ENCODE data around the gene PRKCE.

Gene PRKCE

DNA sequence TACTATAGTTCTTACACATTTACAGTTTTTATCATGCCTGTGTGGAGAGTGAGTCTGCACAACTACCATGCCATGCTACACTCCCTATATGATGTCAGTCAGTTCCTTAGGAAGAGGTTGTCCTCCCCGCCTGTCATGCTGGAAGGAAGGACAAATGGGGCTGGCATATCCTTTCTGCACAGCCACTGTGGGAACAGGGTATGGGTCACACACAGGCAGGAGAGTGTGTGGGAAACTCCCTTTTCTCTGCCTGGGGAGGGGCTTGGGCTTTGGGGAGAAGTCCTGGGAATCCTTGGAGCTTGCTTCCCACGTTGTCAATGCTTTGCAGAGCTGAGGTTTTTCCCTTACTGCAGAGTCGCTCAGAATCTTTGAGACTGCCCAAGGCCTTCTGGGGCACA, 232.1 kb downstream of the PRKCE start:
- no peak overlapping the region for H3K4me3 ChIP-seq (ENCODE audit: low read depth, low read length)
- TF ChIP-seq, protein P1, sequence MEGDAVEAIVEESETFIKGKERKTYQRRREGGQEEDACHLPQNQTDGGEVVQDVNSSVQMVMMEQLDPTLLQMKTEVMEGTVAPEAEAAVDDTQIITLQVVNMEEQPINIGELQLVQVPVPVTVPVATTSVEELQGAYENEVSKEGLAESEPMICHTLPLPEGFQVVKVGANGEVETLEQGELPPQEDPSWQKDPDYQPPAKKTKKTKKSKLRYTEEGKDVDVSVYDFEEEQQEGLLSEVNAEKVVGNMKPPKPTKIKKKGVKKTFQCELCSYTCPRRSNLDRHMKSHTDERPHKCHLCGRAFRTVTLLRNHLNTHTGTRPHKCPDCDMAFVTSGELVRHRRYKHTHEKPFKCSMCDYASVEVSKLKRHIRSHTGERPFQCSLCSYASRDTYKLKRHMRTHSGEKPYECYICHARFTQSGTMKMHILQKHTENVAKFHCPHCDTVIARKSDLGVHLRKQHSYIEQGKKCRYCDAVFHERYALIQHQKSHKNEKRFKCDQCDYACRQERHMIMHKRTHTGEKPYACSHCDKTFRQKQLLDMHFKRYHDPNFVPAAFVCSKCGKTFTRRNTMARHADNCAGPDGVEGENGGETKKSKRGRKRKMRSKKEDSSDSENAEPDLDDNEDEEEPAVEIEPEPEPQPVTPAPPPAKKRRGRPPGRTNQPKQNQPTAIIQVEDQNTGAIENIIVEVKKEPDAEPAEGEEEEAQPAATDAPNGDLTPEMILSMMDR (IDR thresholded peaks at IDR 0.05; ENCODE audit: low read depth, low read length, missing control alignments) = no peak
- DNase-seq (ENCODE audit: low read depth) = no peak

- DNase-seq (ENCODE audit: low read depth) = no peak
- TF ChIP-seq, protein P1 (IDR thresholded peaks at IDR 0.05; ENCODE audit: low read depth, low read length, missing control alignments) = no peak
- H3K4me3 ChIP-seq (ENCODE audit: low read depth, low read length) = no peak overlapping the region
These were observed 232.7 kb downstream of the PRKCE start for GRCh38 chr2:45884126-45884525.

GRCh38 chr2:45885171-45885621, 233.7 kb downstream of the PRKCE start:
- H3K4me3 ChIP-seq (ENCODE audit: low read depth, low read length) = no peak overlapping the region
- DNase-seq (ENCODE audit: low read depth) = no peak
- TF ChIP-seq, protein P1 (IDR thresholded peaks at IDR 0.05; ENCODE audit: low read depth, low read length, missing control alignments) = no peak

- TF ChIP-seq, protein P1 (IDR thresholded peaks at IDR 0.05; ENCODE audit: low read depth, low read length, missing control alignments) = no peak
- DNase-seq (ENCODE audit: low read depth) = no peak
These were observed 234.7 kb downstream of the PRKCE start for GRCh38 chr2:45886171-45886663.

GRCh38 chr2:45888167-45888566, 236.7 kb downstream of the PRKCE start:
- DNase-seq (ENCODE audit: low read depth) = no peak
- H3K4me3 ChIP-seq (ENCODE audit: low read depth, low read length) = no peak overlapping the region
- TF ChIP-seq, protein P1 (IDR thresholded peaks at IDR 0.05; ENCODE audit: low read depth, low read length, missing control alignments) = no peak

More at GRCh38 chr2:45886171-45886663, 234.7 kb downstream of the PRKCE start:
- no peak overlapping the region for H3K4me3 ChIP-seq (ENCODE audit: low read depth, low read length)

DNA sequence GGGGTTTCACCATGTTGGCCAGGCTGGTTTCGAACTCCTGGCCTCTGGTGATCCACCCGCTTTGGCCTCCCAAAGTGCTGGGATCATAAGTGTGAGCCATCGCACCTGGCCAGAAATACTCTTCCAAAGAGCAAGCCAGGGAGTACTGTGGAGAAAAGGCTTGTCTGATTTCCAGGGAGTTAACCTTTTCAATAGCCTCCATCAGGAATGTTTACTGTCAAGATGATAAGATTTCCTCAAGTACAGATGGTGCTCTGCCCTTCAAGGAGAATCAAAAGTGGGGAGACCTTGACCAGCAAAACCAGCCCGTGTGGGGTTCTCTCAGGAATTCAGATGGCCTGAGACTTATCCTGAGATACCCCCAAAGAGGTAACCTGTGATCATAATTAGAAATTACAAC, 237.2 kb downstream of the PRKCE start:
- DNase-seq (ENCODE audit: low read depth) = no peak
- TF ChIP-seq, protein P1 (IDR thresholded peaks at IDR 0.05; ENCODE audit: low read depth, low read length, missing control alignments) = no peak
- H3K4me3 ChIP-seq (ENCODE audit: low read depth, low read length) = no peak overlapping the region

DNA sequence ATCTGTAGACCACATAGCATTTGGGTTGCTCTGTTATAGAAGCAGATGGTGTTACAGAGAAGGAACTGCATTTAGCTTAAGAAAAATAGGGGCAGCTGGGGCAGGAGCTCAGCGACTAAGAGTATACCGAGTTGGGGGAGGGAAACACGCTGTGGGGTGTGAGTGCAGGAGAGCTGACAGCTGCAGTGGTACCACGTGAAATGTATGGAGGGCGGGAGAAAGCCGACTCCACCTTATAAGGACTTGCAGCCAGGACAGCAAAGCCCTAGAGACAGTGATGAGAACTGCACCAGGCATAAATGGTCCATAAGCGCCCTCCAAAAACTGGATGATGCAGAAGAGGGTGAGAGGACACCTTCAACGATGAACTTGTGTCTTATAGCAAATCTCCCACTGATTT, 237.6 kb downstream of the PRKCE start:
- peak; percentile 58 for DNase-seq (ENCODE audit: low read depth)
- no peak overlapping the region for H3K4me3 ChIP-seq (ENCODE audit: low read depth, low read length)
- TF ChIP-seq, protein P1 (IDR thresholded peaks at IDR 0.05; ENCODE audit: low read depth, low read length, missing control alignments) = peak; percentile 72
